T-helper 17 cell (primary cell): ENCODE results near the gene PET100. TPM values are rescaled to one million over a fixed set of nuclear protein-coding genes. Genes with fewer than 3 reads are reported as not detected.

ENCODE experiments used
- ATAC-seq: fragments of 150-1000 bp; cut with Tn5 transposase; 2 replicates; pipeline ENCODE4 v1.10.0; 2021; ENCODE audit warnings: mild to moderate bottlenecking, moderate library complexity
- DNase-seq, 3 donors: peaks; one replicate each; pipeline versions ENCODE4 v3.0.0 to v3.0.0-alpha.2; 2020 to 2021
- H3K9me3 ChIP-seq: one replicate; pipeline ENCODE4 v1.7.0; 2013; ENCODE audit warnings: low read length, mild to moderate bottlenecking; ENCODE audit not compliant: control insufficient read depth, poor library complexity, severe bottlenecking
- H3K27ac Mint-ChIP-seq: one replicate; pipeline ENCODE4 v1.8.0; 2022; ENCODE audit warnings: mild to moderate bottlenecking, moderate library complexity, mixed read lengths
- H3K27me3 Mint-ChIP-seq: one replicate; pipeline ENCODE4 v1.8.0; 2022; ENCODE audit warnings: mixed read lengths
- H3K36me3 Mint-ChIP-seq: one replicate; pipeline ENCODE4 v1.8.0; 2022; ENCODE audit warnings: low read depth, mixed read lengths
- H3K4me1 Mint-ChIP-seq: one replicate; pipeline ENCODE4 v1.8.0; 2022; ENCODE audit warnings: mild to moderate bottlenecking, mixed read lengths
- H3K4me3 Mint-ChIP-seq: one replicate; pipeline ENCODE4 v1.8.0; 2022; ENCODE audit warnings: mild to moderate bottlenecking, moderate library complexity, mixed read lengths
- total RNA-seq, 4 donors: library from RNA in 2 of 4; stranded (reverse) in 2 of 4; gene quantifications; one replicate each; pipeline ENCODE4 v1.2.3 and lab custom pipeline; 2022 to 2026

Gene PET100
- total RNA-seq (100 to 1,000 TPM; 106 to 109 TPM), total RNA-seq (lab: John Stamatoyannopoulos, UW) (9.0 to 13.6 reads per million in 2 donors)

- DNase-seq (peak; percentile 82 to 90 (median 86)), ATAC-seq (peak; percentile 96)
- no peaks in the 10 kb centered on the region for H3K9me3 ChIP-seq
- H3K36me3 Mint-ChIP-seq: peaks cover 5% of the 10 kb centered on the region
- H3K27me3 Mint-ChIP-seq: no peaks in the 10 kb centered on the region
- peak within 1 kb of the TSS; percentile 100 for H3K27ac Mint-ChIP-seq
- peaks cover 37% of the 10 kb centered on the region for H3K4me1 Mint-ChIP-seq
- peak within 1 kb of the TSS; percentile 100 for H3K4me3 Mint-ChIP-seq
Measured at GRCh38 chr19:7629347-7630054, at the start of gene PET100, which contains the start of gene XAB2. Gene PET100 (plus strand): TSS chr19:7629793. CDS start chr19:7629834, 41 bp downstream. Gene XAB2 (minus strand): TSS chr19:7629545. CDS start chr19:7629527, 18 bp downstream.

- DNase-seq: no peak
- H3K4me3 Mint-ChIP-seq: no peak overlapping the region
- no peaks in the 10 kb centered on the region for H3K9me3 ChIP-seq
- H3K36me3 Mint-ChIP-seq: no peaks in the 10 kb centered on the region
- H3K4me1 Mint-ChIP-seq: peaks cover 6% of the 10 kb centered on the region
- no peak overlapping the region for H3K27ac Mint-ChIP-seq
- H3K27me3 Mint-ChIP-seq: peaks cover 16% of the 10 kb centered on the region
- ATAC-seq: no peak
Measured at GRCh38 chr19:7582446-7582845, 47.1 kb upstream of the PET100 start.

GRCh38 chr19:7589822-7590221, 39.8 kb upstream of the PET100 start:
- Mint-ChIP-seq H3K4me1 (peaks cover 2% of the 10 kb centered on the region), H3K27ac (no peak overlapping the region), H3K36me3 (peaks cover 2% of the 10 kb centered on the region), H3K4me3 (no peak overlapping the region), H3K27me3 (peaks cover 27% of the 10 kb centered on the region)
- no peaks in the 10 kb centered on the region for H3K9me3 ChIP-seq
- no peak for DNase-seq
- no peak for ATAC-seq

GRCh38 chr19:7590256-7590655, 39.3 kb upstream of the PET100 start:
- peaks cover 4% of the 10 kb centered on the region for H3K36me3 Mint-ChIP-seq
- no peak for ATAC-seq
- no peaks in the 10 kb centered on the region for H3K9me3 ChIP-seq
- H3K27me3 Mint-ChIP-seq: peaks cover 28% of the 10 kb centered on the region
- H3K4me3 Mint-ChIP-seq: no peak overlapping the region
- DNase-seq: no peak
- H3K4me1 Mint-ChIP-seq: peaks cover 5% of the 10 kb centered on the region
- no peak overlapping the region for H3K27ac Mint-ChIP-seq

GRCh38 chr19:7595466-7596133, 34.0 kb upstream of the PET100 start, which contains the start of gene CAMSAP3:
Gene CAMSAP3 (plus strand): TSS chr19:7595863. CDS start chr19:7596003, 140 bp downstream.
- H3K27me3 Mint-ChIP-seq: peaks cover 53% of the 10 kb centered on the region
- DNase-seq (peak in 2 of 3 donors; percentile 26 to 31), ATAC-seq (peak; percentile 84)
- peaks cover 5% of the 10 kb centered on the region for H3K36me3 Mint-ChIP-seq
- no peak within 1 kb of the TSS for H3K27ac Mint-ChIP-seq
- H3K4me1 Mint-ChIP-seq: peaks cover 9% of the 10 kb centered on the region
- no peaks in the 10 kb centered on the region for H3K9me3 ChIP-seq
- H3K4me3 Mint-ChIP-seq: peak within 1 kb of the TSS; percentile 83

- peaks cover 9% of the 10 kb centered on the region for H3K4me1 Mint-ChIP-seq
- ATAC-seq (peak; percentile 16), DNase-seq (no peak)
- no peak overlapping the region for H3K27ac Mint-ChIP-seq
- peak overlapping the region; percentile 75 for H3K4me3 Mint-ChIP-seq
- H3K36me3 Mint-ChIP-seq: peaks cover 7% of the 10 kb centered on the region
- H3K27me3 Mint-ChIP-seq: peaks cover 53% of the 10 kb centered on the region
- H3K9me3 ChIP-seq: no peaks in the 10 kb centered on the region
Measured at GRCh38 chr19:7596211-7596937, 33.2 kb upstream of the PET100 start.

GRCh38 chr19:7597689-7598088, 31.9 kb upstream of the PET100 start:
- Mint-ChIP-seq H3K4me1 (peaks cover 9% of the 10 kb centered on the region), H3K27ac (no peak overlapping the region), H3K36me3 (peaks cover 7% of the 10 kb centered on the region), H3K27me3 (peaks cover 59% of the 10 kb centered on the region), H3K4me3 (no peak overlapping the region)
- H3K9me3 ChIP-seq: no peaks in the 10 kb centered on the region
- no peak for DNase-seq
- ATAC-seq: no peak

GRCh38 chr19:7598180-7598579, 31.4 kb upstream of the PET100 start:
- Mint-ChIP-seq H3K27ac (no peak overlapping the region), H3K27me3 (peaks cover 56% of the 10 kb centered on the region), H3K4me1 (peaks cover 9% of the 10 kb centered on the region), H3K36me3 (peaks cover 7% of the 10 kb centered on the region), H3K4me3 (no peak overlapping the region)
- DNase-seq: no peak
- no peaks in the 10 kb centered on the region for H3K9me3 ChIP-seq
- ATAC-seq: no peak

GRCh38 chr19:7600721-7601120, 28.9 kb upstream of the PET100 start:
- Mint-ChIP-seq H3K36me3 (peaks cover 9% of the 10 kb centered on the region), H3K4me1 (peaks cover 4% of the 10 kb centered on the region), H3K4me3 (no peak overlapping the region), H3K27ac (no peak overlapping the region), H3K27me3 (peaks cover 43% of the 10 kb centered on the region)
- ATAC-seq (no peak), DNase-seq (no peak)
- H3K9me3 ChIP-seq: no peaks in the 10 kb centered on the region

- DNase-seq (no peak), ATAC-seq (no peak)
- Mint-ChIP-seq H3K27ac (no peak overlapping the region), H3K27me3 (peaks cover 36% of the 10 kb centered on the region), H3K4me3 (no peak overlapping the region), H3K4me1 (peaks cover 4% of the 10 kb centered on the region), H3K36me3 (peaks cover 9% of the 10 kb centered on the region)
- H3K9me3 ChIP-seq: no peaks in the 10 kb centered on the region
Measured at GRCh38 chr19:7602240-7602934, 27.2 kb upstream of the PET100 start.

GRCh38 chr19:7602935-7603497, 26.6 kb upstream of the PET100 start:
- peaks cover 30% of the 10 kb centered on the region for H3K27me3 Mint-ChIP-seq
- H3K36me3 Mint-ChIP-seq: peaks cover 9% of the 10 kb centered on the region
- H3K4me1 Mint-ChIP-seq: peaks cover 4% of the 10 kb centered on the region
- no peaks in the 10 kb centered on the region for H3K9me3 ChIP-seq
- no peak for ATAC-seq
- H3K4me3 Mint-ChIP-seq: no peak overlapping the region
- DNase-seq: no peak
- no peak overlapping the region for H3K27ac Mint-ChIP-seq

- peaks cover 21% of the 10 kb centered on the region for H3K27me3 Mint-ChIP-seq
- H3K27ac Mint-ChIP-seq: no peak overlapping the region
- no peaks in the 10 kb centered on the region for H3K9me3 ChIP-seq
- no peak overlapping the region for H3K4me3 Mint-ChIP-seq
- H3K36me3 Mint-ChIP-seq: peaks cover 9% of the 10 kb centered on the region
- no peak for DNase-seq
- peaks cover 2% of the 10 kb centered on the region for H3K4me1 Mint-ChIP-seq
- no peak for ATAC-seq
Measured at GRCh38 chr19:7603919-7604318, 25.7 kb upstream of the PET100 start.
